Thyroid gland (tissue), 4 donors: ENCODE data around the gene FCHSD2.

ENCODE experiments used
- CTCF ChIP-seq, 6 experiments: fragments of 200-600 bp in 3 of 6; fragments of 450-650 bp in 3 of 6; sonication (generic) in 3 of 6; IDR thresholded peaks; one replicate each; pipeline ENCODE4 v1.5.1; 2016 to 2019; ENCODE audit warnings: antibody characterized with exemption in 6 of 6, mild to moderate bottlenecking in 2 of 6, inconsistent platforms in 1 of 6, moderate library complexity in 1 of 6
- POLR2A ChIP-seq, 2 donors: fragments of 450-650 bp; IDR thresholded peaks; one replicate each; pipeline ENCODE4 v1.6.1; 2017; ENCODE audit warnings: antibody characterized with exemption in 2 of 2, mild to moderate bottlenecking in 2 of 2, moderate library complexity in 1 of 2

DNA sequence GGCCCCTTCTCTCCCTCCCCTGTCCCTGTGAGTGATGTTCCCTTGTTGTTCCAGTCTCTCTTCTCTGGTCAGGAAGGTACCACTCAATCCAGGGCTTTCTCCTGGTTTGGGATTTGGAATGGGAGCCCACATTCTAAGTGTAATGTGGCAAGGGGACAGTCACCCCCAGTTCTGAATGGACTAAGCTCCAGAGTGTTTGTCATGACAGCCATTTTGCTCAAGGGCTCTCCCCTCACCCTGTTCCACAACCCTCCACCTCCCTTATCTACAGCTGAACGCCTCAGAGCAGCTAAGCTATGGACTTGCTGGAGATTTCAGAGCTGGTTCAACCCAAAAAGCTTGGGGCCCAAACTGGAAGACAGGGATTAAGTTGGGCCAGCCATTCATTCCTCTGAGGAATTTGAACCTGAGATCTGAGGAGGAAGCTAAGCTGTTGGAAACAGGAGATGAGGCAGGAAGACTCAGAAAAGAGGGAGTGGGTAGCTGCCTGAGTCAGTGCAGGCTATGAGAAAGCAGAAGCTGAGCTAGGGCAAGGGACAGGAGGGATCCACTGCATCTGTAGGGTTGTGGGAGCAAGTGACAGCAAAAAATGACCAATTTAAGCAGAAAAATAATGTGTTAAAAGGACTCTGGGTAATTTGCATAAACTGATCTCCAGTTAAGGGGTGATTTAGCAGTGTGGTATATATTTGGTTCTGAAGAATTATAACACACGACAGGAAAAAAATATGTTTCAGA, 22.9 kb upstream of the FCHSD2 start:
- TF ChIP-seq CTCF (IDR thresholded peaks at IDR 0.05) (no peak), POLR2A (IDR thresholded peaks at IDR 0.05) (no peak)
